ENCODE measurements around the gene RBM8A.

The RBM8A gene

GRCh38 chr1:145906954-145907753, 20.1 kb downstream of the RBM8A start:
- no peak for DNase-seq (ENCODE audit: low spot score)
- in situ Hi-C loops (cut with MboI; ENCODE audit: low pct_unique_long_range_greater_than_20kb, low sequenced_read_pairs, unreplicated experiment), result no loop called here
- TF ChIP-seq CTCF (IDR thresholded peaks at IDR 0.05; ENCODE audit: extremely low read depth, insufficient read depth, missing control alignments), result no peak

DNA sequence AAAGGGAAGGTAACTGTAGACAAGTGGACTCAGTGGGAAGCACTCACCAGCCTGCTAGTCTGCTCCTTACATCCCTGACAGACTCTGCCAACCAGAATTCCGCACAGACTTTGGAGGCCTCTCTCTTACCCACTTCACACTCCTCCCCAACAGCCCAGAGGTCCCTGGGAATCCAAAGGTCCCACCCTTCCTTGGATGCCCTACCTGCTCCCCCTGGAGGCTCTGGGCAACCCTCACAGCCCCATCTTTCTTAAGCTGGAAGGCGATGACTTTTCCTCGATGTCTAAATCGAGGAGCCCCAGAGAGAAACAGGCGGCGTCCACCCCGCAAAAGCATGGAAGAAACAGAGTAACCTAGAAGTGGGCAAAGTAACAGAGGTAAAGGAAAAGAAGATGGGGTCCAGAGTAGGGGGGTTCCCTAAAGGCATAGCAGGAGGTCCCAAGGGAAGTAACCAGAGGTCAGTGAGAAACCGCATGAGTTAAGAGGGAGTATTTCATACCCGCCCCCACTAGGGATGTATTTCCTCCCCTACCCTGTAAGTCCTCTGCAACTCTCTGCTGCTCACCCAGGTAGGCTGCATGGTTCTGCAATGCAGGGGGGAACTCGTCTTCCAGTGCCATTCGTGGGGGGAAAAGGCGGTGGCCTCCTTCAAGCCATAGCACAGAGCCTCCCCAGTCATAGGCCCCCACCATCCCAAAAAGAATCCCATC, 25.8 kb downstream of the RBM8A start:
- no peak for DNase-seq (ENCODE audit: low spot score)
- no peak for TF ChIP-seq CTCF (IDR thresholded peaks at IDR 0.05; ENCODE audit: extremely low read depth, insufficient read depth, missing control alignments)
- in situ Hi-C loops (cut with MboI; ENCODE audit: low pct_unique_long_range_greater_than_20kb, low sequenced_read_pairs, unreplicated experiment), result no loop called here

DNA sequence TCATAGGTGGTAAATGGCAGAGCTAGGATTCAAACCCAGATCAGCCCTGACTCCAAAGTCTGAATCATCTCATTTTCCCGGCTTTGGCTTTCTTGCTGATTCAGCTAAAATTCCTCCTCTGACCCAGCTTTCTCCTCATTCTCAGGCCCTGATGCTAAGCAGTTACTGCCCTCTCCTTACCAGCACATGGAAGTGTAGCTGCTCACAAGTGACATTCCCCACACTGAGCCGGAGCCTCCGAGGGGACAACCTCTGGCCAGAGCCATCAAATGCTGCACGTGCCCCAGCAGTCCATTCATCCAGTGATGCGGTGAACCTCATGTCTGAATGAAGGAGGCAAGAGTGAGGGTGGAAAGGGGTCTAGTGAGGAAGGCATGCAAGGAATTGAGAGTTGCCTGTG, 28.5 kb downstream of the RBM8A start:
- TF ChIP-seq CTCF (IDR thresholded peaks at IDR 0.05; ENCODE audit: extremely low read depth, insufficient read depth, missing control alignments), result no peak
- no peak for DNase-seq (ENCODE audit: low spot score)
- in situ Hi-C loops (cut with MboI; ENCODE audit: low pct_unique_long_range_greater_than_20kb, low sequenced_read_pairs, unreplicated experiment), result loop anchor here (25.0 kb wide), 1 partner anchor 114 kb away; the partner anchor contains the start of gene HJV

DNA sequence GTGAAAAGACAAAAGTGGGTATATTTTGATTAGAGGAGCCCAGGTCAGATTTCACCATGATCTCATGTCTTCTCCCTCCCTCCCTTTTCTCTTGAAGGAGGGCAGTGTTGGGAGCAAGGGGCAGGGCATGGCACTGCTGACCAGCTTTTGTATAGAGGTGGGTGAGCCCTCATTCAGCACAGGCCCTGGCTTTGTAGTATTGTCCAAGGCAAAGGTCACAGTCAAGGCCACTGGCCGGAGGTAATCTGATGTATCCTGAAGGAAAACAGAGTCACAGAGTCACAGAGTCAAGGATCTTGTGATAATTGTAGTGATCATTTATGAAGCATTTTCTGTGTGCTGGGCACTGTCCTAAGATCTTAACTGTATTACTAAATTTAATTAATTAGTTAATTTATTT, 29.3 kb downstream of the RBM8A start:
- in situ Hi-C loops (cut with MboI; ENCODE audit: low pct_unique_long_range_greater_than_20kb, low sequenced_read_pairs, unreplicated experiment), result loop anchor here (25.0 kb wide), 1 partner anchor 114 kb away; the partner anchor contains the start of gene HJV
- no peak for DNase-seq (ENCODE audit: low spot score)
- TF ChIP-seq CTCF (IDR thresholded peaks at IDR 0.05; ENCODE audit: extremely low read depth, insufficient read depth, missing control alignments), result no peak

DNA sequence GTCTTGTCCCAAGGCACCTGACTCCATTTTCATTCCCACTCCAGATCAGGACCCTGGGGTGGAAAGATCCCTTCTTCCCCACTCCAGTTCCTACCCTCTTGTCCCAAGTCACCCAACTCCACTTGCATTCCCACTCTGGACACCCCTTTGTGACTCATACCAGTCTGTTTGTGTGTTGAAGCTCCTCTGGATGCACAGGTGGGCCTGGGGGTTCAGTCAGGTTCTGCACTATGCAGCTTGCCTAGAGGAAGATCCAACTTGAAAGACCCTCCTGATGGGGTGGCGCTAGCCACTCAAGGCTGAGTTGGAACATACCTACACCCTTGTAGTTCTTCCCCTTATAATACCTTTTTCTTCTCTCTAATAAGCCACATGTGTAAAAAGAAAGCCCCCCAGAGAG, 31.8 kb downstream of the RBM8A start:
- in situ Hi-C loops (cut with MboI; ENCODE audit: low pct_unique_long_range_greater_than_20kb, low sequenced_read_pairs, unreplicated experiment), result loop anchor here (25.0 kb wide), 1 partner anchor 117 kb away; the partner anchor contains the start of gene HJV
- DNase-seq (ENCODE audit: low spot score), result no peak
- no peak for TF ChIP-seq CTCF (IDR thresholded peaks at IDR 0.05; ENCODE audit: extremely low read depth, insufficient read depth, missing control alignments)

GRCh38 chr1:145893306-145894055, 33.8 kb downstream of the RBM8A start:
- no peak for TF ChIP-seq CTCF (IDR thresholded peaks at IDR 0.05; ENCODE audit: extremely low read depth, insufficient read depth, missing control alignments)
- in situ Hi-C loops (cut with MboI; ENCODE audit: low pct_unique_long_range_greater_than_20kb, low sequenced_read_pairs, unreplicated experiment), result loop anchor here (25.0 kb wide), 1 partner anchor 119 kb away; the partner anchor contains the start of gene HJV
- DNase-seq (ENCODE audit: low spot score), result no peak
